ENCODE data around the gene HIP1.
"Not testable (repeated sequence)": the region's sequence is repeated elsewhere in the genome, so short reads cannot be mapped to it uniquely, and the experiment has no call there.

Gene HIP1

GRCh38 chr7:75687246-75688088 lies 51.3 kb downstream of the HIP1 start:
- Mint-ChIP-seq H3K4me1 (ENCODE audit: low read depth) (no peaks in the 10 kb centered on the region), H3K9me3 (no peaks in the 10 kb centered on the region), H3K36me3 (ENCODE audit: low read depth) (no peaks in the 10 kb centered on the region), H3K4me3 (no peak overlapping the region), H3K27ac (no peak overlapping the region), H3K27me3 (peaks cover 11% of the 10 kb centered on the region)
- no peak for DNase-seq

GRCh38 chr7:75686551-75686950 lies 52.2 kb downstream of the HIP1 start:
- Mint-ChIP-seq H3K27me3 (peaks cover 11% of the 10 kb centered on the region), H3K9me3 (no peaks in the 10 kb centered on the region), H3K4me1 (ENCODE audit: low read depth) (no peaks in the 10 kb centered on the region), H3K27ac (no peak overlapping the region), H3K36me3 (ENCODE audit: low read depth) (no peaks in the 10 kb centered on the region), H3K4me3 (no peak overlapping the region)
- DNase-seq = no peak

GRCh38 chr7:75682052-75682451 lies 56.7 kb downstream of the HIP1 start:
- H3K4me3 Mint-ChIP-seq; H3K4me1 Mint-ChIP-seq (ENCODE audit: low read depth); H3K36me3 Mint-ChIP-seq (ENCODE audit: low read depth); H3K27me3 Mint-ChIP-seq; DNase-seq; H3K9me3 Mint-ChIP-seq; H3K27ac Mint-ChIP-seq: not testable (repeated sequence)

- Mint-ChIP-seq H3K9me3 (peaks cover 7% of the 10 kb centered on the region), H3K27ac (no peak overlapping the region), H3K36me3 (ENCODE audit: low read depth) (no peaks in the 10 kb centered on the region), H3K4me3 (no peak overlapping the region), H3K27me3 (no peaks in the 10 kb centered on the region), H3K4me1 (ENCODE audit: low read depth) (no peaks in the 10 kb centered on the region)
- no peak for DNase-seq
Observed at GRCh38 chr7:75679060-75679459, 59.7 kb downstream of the HIP1 start.

- Mint-ChIP-seq H3K4me3 (no peak overlapping the region), H3K27ac (no peak overlapping the region), H3K9me3 (no peaks in the 10 kb centered on the region), H3K27me3 (no peaks in the 10 kb centered on the region), H3K36me3 (ENCODE audit: low read depth) (no peaks in the 10 kb centered on the region), H3K4me1 (ENCODE audit: low read depth) (no peaks in the 10 kb centered on the region)
- DNase-seq = no peak
Observed at GRCh38 chr7:75669579-75669978, 69.2 kb downstream of the HIP1 start.

- DNase-seq = no peak
- H3K27ac Mint-ChIP-seq = no peak overlapping the region
- H3K36me3 Mint-ChIP-seq (ENCODE audit: low read depth) = no peaks in the 10 kb centered on the region
- H3K4me3 Mint-ChIP-seq = no peak overlapping the region
- H3K4me1 Mint-ChIP-seq (ENCODE audit: low read depth) = peaks cover 1% of the 10 kb centered on the region
- no peaks in the 10 kb centered on the region for H3K27me3 Mint-ChIP-seq
- H3K9me3 Mint-ChIP-seq = no peaks in the 10 kb centered on the region
Observed at GRCh38 chr7:75667938-75668337, 70.8 kb downstream of the HIP1 start.

- Mint-ChIP-seq H3K9me3 (no peaks in the 10 kb centered on the region), H3K4me1 (ENCODE audit: low read depth) (peaks cover 5% of the 10 kb centered on the region), H3K27me3 (no peaks in the 10 kb centered on the region), H3K4me3 (no peak overlapping the region), H3K27ac (no peak overlapping the region), H3K36me3 (ENCODE audit: low read depth) (no peaks in the 10 kb centered on the region)
- no peak for DNase-seq
Observed at GRCh38 chr7:75663302-75663907, 75.3 kb downstream of the HIP1 start.

GRCh38 chr7:75662579-75663301 lies 76.0 kb downstream of the HIP1 start:
- peaks cover 5% of the 10 kb centered on the region for H3K4me1 Mint-ChIP-seq (ENCODE audit: low read depth)
- no peak overlapping the region for H3K4me3 Mint-ChIP-seq
- no peak overlapping the region for H3K27ac Mint-ChIP-seq
- no peak for DNase-seq
- H3K36me3 Mint-ChIP-seq (ENCODE audit: low read depth) = no peaks in the 10 kb centered on the region
- H3K9me3 Mint-ChIP-seq = no peaks in the 10 kb centered on the region
- H3K27me3 Mint-ChIP-seq = no peaks in the 10 kb centered on the region

- DNase-seq = no peak
- Mint-ChIP-seq H3K4me3 (no peak overlapping the region), H3K4me1 (ENCODE audit: low read depth) (peaks cover 5% of the 10 kb centered on the region), H3K36me3 (ENCODE audit: low read depth) (no peaks in the 10 kb centered on the region), H3K27ac (no peak overlapping the region), H3K27me3 (no peaks in the 10 kb centered on the region), H3K9me3 (no peaks in the 10 kb centered on the region)
Observed at GRCh38 chr7:75660566-75661215, 78.0 kb downstream of the HIP1 start.

GRCh38 chr7:75658802-75659201 lies 79.9 kb downstream of the HIP1 start:
- no peak for DNase-seq
- H3K27ac Mint-ChIP-seq = no peak overlapping the region
- no peaks in the 10 kb centered on the region for H3K27me3 Mint-ChIP-seq
- H3K4me1 Mint-ChIP-seq (ENCODE audit: low read depth) = peaks cover 5% of the 10 kb centered on the region
- no peak overlapping the region for H3K4me3 Mint-ChIP-seq
- no peaks in the 10 kb centered on the region for H3K36me3 Mint-ChIP-seq (ENCODE audit: low read depth)
- no peaks in the 10 kb centered on the region for H3K9me3 Mint-ChIP-seq

- H3K27ac Mint-ChIP-seq = no peak overlapping the region
- H3K4me1 Mint-ChIP-seq (ENCODE audit: low read depth) = peaks cover 5% of the 10 kb centered on the region
- no peaks in the 10 kb centered on the region for H3K36me3 Mint-ChIP-seq (ENCODE audit: low read depth)
- no peaks in the 10 kb centered on the region for H3K9me3 Mint-ChIP-seq
- no peak for DNase-seq
- no peaks in the 10 kb centered on the region for H3K27me3 Mint-ChIP-seq
- H3K4me3 Mint-ChIP-seq = no peak overlapping the region
Observed at GRCh38 chr7:75658369-75658768, 80.4 kb downstream of the HIP1 start.

GRCh38 chr7:75657866-75658265 lies 80.9 kb downstream of the HIP1 start:
- no peaks in the 10 kb centered on the region for H3K9me3 Mint-ChIP-seq
- H3K36me3 Mint-ChIP-seq (ENCODE audit: low read depth) = no peaks in the 10 kb centered on the region
- H3K4me3 Mint-ChIP-seq = no peak overlapping the region
- no peak overlapping the region for H3K27ac Mint-ChIP-seq
- no peak for DNase-seq
- H3K4me1 Mint-ChIP-seq (ENCODE audit: low read depth) = peaks cover 3% of the 10 kb centered on the region
- no peaks in the 10 kb centered on the region for H3K27me3 Mint-ChIP-seq

GRCh38 chr7:75656740-75657139 lies 82.0 kb downstream of the HIP1 start:
- no peaks in the 10 kb centered on the region for H3K27me3 Mint-ChIP-seq
- H3K36me3 Mint-ChIP-seq (ENCODE audit: low read depth) = no peaks in the 10 kb centered on the region
- no peak overlapping the region for H3K4me3 Mint-ChIP-seq
- H3K27ac Mint-ChIP-seq = no peak overlapping the region
- no peak for DNase-seq
- H3K9me3 Mint-ChIP-seq = no peaks in the 10 kb centered on the region
- H3K4me1 Mint-ChIP-seq (ENCODE audit: low read depth) = no peaks in the 10 kb centered on the region

- Mint-ChIP-seq H3K36me3 (ENCODE audit: low read depth) (no peaks in the 10 kb centered on the region), H3K4me1 (ENCODE audit: low read depth) (no peaks in the 10 kb centered on the region), H3K9me3 (no peaks in the 10 kb centered on the region), H3K27me3 (no peaks in the 10 kb centered on the region), H3K27ac (no peak overlapping the region), H3K4me3 (no peak overlapping the region)
- no peak for DNase-seq
Observed at GRCh38 chr7:75655536-75655935, 83.2 kb downstream of the HIP1 start.
